ENCODE measurements around the gene COBLL1.

Gene COBLL1

GRCh38 chr2:164755952-164756351 is 85.7 kb downstream of the COBLL1 start:
- DNase-seq = no peak

- no peak for DNase-seq
Measured at GRCh38 chr2:164754157-164755093, 87.2 kb downstream of the COBLL1 start.

- no peak for DNase-seq
Measured at GRCh38 chr2:164752956-164753355, 88.7 kb downstream of the COBLL1 start.

- DNase-seq = no peak
Measured at GRCh38 chr2:164747783-164748433, 93.7 kb downstream of the COBLL1 start.

- no peak for DNase-seq
Measured at GRCh38 chr2:164747140-164747539, 94.5 kb downstream of the COBLL1 start.

GRCh38 chr2:164746713-164747112 is 94.9 kb downstream of the COBLL1 start:
- DNase-seq = no peak

GRCh38 chr2:164745012-164745797 is 96.4 kb downstream of the COBLL1 start:
- DNase-seq = no peak

GRCh38 chr2:164742738-164743317 is 98.8 kb downstream of the COBLL1 start:
- no peak for DNase-seq

GRCh38 chr2:164739966-164740365 is 101.7 kb downstream of the COBLL1 start:
- DNase-seq = no peak

- peak; percentile 67 for DNase-seq
Measured at GRCh38 chr2:164737612-164738081, 104.0 kb downstream of the COBLL1 start.

GRCh38 chr2:164735309-164735919 is 106.2 kb downstream of the COBLL1 start:
- no peak for DNase-seq

GRCh38 chr2:164734196-164734595 is 107.4 kb downstream of the COBLL1 start:
- DNase-seq = no peak

- DNase-seq = no peak
Measured at GRCh38 chr2:164725542-164725941, 116.1 kb downstream of the COBLL1 start.

GRCh38 chr2:164722616-164723338 is 118.8 kb downstream of the COBLL1 start:
- DNase-seq = no peak

- no peak for DNase-seq
Measured at GRCh38 chr2:164721430-164721829, 120.2 kb downstream of the COBLL1 start.

GRCh38 chr2:164719996-164720941 is 121.4 kb downstream of the COBLL1 start:
- DNase-seq = no peak

- DNase-seq = no peak
Measured at GRCh38 chr2:164717000-164717803, 124.4 kb downstream of the COBLL1 start.

GRCh38 chr2:164714471-164714870 is 127.2 kb downstream of the COBLL1 start:
- no peak for DNase-seq

GRCh38 chr2:164711766-164712138 is 129.9 kb downstream of the COBLL1 start:
- no peak for DNase-seq
